Gastrocnemius medialis (tissue), 4 donors: ENCODE measurements around the gene ELK3.

Experiments
- POLR2A ChIP-seq, 2 donors: fragments of 450-650 bp; IDR thresholded peaks; one replicate each; pipeline ENCODE4 v1.6.1; 2017; ENCODE audit warnings: antibody characterized with exemption in 2 of 2, mild to moderate bottlenecking in 2 of 2, moderate library complexity in 2 of 2
- TF ChIP-seq, protein P1 (sequence below), 5 experiments: fragments of 450-650 bp in 3 of 5; fragments of 200-600 bp in 2 of 5; sonication (generic) in 2 of 5; IDR thresholded peaks in 4 of 5; conservative IDR thresholded peaks in 1 of 5; 1 replicate in 4 of 5; 2 replicates in 1 of 5; pipeline ENCODE4 v1.5.1; 2016 to 2019; ENCODE audit warnings: antibody characterized with exemption in 5 of 5, mild to moderate bottlenecking in 3 of 5, moderate library complexity in 3 of 5

DNA sequence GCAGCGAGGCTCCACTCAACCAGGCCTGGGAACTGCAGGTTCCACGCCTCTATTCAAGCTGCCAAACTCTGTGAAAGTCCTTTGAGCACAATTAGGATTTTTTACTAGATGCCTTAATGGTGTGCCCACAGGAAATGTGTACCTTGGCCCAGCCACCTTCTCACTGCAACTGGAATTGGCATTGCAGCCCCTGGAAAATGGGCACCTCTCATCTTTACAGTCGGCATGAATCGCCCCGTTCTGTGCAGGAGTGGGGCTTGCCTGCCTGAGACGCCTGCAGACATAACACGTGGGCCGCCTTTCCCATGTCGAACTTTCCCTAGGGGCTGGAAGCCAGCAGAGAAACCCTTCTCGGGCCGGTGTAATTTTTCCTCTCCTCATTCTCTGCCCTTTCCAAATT lies 42.0 kb upstream of the ELK3 start:
- TF ChIP-seq, protein P1, sequence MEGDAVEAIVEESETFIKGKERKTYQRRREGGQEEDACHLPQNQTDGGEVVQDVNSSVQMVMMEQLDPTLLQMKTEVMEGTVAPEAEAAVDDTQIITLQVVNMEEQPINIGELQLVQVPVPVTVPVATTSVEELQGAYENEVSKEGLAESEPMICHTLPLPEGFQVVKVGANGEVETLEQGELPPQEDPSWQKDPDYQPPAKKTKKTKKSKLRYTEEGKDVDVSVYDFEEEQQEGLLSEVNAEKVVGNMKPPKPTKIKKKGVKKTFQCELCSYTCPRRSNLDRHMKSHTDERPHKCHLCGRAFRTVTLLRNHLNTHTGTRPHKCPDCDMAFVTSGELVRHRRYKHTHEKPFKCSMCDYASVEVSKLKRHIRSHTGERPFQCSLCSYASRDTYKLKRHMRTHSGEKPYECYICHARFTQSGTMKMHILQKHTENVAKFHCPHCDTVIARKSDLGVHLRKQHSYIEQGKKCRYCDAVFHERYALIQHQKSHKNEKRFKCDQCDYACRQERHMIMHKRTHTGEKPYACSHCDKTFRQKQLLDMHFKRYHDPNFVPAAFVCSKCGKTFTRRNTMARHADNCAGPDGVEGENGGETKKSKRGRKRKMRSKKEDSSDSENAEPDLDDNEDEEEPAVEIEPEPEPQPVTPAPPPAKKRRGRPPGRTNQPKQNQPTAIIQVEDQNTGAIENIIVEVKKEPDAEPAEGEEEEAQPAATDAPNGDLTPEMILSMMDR (IDR thresholded peaks at IDR 0.05 in 4 of 5, conservative IDR thresholded peaks at IDR 0.05 in 1 of 5): no peak
- no peak for TF ChIP-seq POLR2A (IDR thresholded peaks at IDR 0.05)
